Activated CD8-positive, alpha-beta memory T cell treated with anti-CD3 and anti-CD28 coated beads for 48 hours (primary cell): ENCODE data around the gene GNAI2.

Source experiments
- DNase-seq, 3 experiments: peaks; one replicate each; pipeline ENCODE4 v3.0.0-alpha.2; 2020; ENCODE audit warnings: low read depth in 2 of 3, low spot score in 2 of 3

The GNAI2 gene

DNA sequence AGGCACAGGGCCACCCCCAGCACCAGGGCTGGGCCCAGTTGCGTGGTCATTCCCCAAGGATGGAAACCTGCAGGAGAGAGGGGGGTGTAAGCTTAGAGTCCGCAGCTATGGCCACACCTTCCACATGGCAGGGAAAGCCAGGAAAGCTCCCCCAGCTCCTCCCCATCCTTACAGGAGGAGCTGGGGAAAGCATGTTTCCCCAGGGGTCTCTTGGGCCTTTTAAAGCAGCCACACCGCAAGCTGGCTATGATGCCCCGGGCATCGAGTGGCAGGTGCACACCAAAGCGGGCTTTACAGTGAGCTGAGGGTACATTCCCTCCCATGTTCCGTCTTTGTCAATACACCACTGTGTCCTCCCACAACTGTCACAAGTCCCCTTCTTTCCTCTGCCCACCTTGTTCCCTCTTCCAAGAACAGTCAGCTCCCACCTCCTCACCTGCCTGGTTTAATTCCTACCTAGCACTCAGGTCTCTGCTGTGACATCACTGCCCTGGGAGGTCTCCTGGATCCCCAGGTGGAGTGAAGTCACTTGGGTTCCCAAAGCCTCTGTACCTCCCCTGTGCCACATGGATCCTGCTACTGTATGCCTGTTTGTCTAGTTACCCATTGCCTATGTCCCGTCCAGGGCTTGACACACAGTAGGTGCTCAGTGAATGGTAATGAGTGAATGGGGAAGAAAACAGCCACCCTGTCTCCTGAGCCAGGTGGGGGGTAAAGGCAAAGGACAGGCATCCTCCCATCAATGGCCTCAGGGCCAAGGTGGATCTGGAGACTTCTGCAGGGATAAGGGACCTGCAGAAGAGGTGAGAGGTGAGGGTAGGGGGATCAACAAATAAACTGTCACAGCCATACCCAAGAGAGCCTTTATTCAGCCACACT lies 59.8 kb downstream of the GNAI2 start:
- DNase-seq: no peak

DNA sequence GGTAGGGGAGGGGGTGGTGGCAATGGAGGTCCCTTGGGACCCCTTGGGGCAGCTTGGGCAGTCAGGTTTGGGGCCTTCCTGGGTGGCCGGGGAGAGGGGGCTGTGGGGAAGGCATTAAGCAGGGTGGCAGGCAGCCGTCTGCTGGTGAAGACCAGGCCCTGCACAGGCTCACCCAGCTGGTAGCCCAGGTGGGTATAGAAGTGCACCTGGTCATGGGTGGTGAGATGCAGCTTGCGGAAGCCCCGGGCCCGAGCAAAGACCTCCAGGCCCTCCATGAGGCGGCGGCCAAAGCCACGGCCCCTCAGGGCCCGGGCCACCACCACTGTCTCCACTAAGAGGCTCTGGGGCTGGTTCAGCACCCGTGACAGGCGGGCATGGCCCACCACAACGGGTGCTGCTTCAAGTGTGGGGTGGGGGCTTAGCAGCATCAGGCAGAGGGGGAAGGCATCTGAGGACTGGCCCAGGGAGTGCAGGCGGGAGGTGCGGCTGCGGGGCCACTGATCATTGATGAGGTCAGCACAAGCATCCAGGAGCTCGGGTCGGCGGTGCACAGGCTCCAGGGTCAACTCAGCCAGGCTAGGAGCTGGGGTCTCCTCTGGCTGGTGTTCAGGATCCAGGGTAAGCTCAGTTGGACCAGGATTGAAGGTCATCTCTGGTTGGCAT lies 60.8 kb downstream of the GNAI2 start:
- no peak for DNase-seq

DNA sequence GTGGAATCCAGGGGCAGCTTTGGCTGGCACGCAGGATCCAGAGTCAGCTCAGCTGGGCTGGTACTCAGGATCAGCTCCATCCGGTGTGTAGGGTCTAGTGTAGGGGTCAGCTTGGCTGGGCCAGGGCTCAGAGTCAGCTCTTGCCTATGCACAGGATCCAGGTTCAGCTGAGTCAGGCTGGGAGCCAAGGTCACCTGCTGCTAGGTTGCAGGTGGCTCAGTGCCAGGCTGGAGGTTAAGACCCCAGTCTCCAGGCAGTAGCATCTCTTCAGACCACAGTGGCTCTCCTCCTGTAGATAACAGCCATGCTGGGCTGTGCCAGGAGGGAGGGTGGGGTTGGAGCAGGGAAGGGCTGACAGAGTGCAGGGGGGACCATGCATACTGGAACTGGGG lies 61.4 kb downstream of the GNAI2 start:
- DNase-seq: no peak

DNA sequence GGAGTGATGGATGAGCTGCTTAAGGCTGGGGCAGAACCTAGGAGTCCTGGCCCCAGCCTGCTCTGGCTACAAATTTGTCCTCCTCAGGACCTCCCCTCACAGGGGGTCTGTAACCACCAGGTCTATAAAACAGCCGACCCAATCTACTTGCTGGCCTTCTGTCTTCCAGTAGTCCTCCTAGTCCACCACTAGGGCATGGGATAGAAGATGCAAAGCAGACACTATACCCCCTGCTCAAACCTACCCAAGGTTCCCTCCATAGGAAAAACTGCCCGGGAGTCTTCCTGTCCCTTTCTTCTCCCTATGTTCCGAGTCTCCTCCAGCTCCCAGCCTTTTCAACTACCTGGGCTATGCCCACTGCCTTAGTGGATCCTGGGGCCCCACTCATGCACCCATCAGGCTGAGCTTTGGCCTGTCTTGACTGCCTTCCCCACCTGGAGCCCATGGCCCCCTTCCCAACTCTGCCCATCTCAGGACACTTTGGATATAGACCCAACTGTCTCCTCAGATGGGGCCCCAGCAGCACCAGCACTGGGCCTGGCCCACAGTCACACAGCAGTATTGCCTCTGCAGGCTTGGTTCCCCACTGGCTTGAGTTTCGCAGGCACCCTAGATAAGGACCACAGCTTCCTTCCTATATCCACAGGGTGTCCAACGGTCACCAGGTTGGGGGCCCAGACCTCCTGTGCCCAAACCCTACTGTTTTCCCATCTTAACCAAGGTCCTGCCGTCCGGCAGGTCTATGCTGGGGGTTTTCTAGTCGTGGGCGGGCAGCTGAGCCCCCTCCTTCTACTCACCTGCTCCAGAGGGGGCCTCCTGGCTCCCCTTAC lies 62.1 kb downstream of the GNAI2 start:
- DNase-seq: no peak

DNA sequence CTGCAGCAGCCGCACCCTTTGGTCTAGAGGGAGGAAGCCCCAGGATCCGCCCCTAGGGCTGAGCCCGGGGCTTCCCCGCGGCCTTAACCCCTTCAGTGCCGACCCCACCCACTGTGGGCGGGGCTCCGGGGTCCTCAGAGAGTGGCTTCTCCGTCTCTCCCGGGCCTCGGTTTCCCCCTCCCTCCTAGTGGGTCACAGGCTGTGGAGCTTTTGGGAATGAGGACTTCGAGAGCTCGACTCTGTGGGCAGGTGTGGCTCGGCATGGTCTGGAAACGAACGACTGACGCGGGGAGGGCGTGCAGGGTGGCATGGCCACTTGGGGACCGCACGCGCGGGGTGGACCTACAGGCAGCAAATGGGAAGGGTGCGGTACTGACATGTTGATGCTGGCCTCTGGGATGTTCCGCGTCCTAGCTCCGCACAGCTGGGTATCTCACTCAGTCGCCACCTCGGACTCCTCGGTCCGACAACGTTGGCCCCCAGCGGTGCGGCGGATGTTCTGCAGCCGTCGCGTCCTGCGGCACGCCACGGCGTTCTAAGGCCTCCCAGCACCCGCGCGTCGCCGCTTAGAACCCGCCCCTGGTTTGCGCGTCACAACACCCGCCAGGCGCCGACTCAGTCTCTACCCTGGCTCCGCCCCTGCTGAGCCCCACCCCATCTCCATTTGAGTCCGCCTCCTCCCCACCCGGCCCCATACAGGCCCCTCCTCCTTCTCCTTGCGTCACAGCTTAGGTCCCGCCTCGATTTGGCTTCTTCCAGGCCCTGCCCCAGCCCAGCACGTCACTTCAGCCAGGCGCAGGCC lies 63.0 kb downstream of the GNAI2 start, which contains the start of the genes HYAL3 and NAA80:
Gene HYAL3, minus strand, starts transcription at position 570 of the 802 bp plus-strand sequence. CDS start 3,803 bp downstream, outside the sequence.
Gene NAA80, minus strand, starts transcription at position 570 of the 802 bp plus-strand sequence. CDS start 1,942 bp downstream, outside the sequence.
- DNase-seq: peak; percentile 96 to 98 (median 96)

DNA sequence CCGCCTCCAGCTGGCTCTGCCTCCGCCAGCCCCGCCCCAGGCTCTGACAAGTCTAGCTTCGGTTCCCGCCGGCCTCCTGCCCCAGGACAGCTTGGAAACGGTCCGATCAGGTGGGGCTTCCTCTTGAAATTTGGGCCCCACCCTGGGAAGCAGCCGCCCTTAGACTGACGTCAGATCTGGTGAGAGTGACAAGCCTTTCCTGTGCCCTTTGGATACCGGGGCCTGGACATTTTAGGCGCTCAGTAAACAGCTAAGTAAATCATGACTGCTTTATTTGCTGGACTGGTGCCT lies 63.6 kb downstream of the GNAI2 start:
- no peak for DNase-seq

DNA sequence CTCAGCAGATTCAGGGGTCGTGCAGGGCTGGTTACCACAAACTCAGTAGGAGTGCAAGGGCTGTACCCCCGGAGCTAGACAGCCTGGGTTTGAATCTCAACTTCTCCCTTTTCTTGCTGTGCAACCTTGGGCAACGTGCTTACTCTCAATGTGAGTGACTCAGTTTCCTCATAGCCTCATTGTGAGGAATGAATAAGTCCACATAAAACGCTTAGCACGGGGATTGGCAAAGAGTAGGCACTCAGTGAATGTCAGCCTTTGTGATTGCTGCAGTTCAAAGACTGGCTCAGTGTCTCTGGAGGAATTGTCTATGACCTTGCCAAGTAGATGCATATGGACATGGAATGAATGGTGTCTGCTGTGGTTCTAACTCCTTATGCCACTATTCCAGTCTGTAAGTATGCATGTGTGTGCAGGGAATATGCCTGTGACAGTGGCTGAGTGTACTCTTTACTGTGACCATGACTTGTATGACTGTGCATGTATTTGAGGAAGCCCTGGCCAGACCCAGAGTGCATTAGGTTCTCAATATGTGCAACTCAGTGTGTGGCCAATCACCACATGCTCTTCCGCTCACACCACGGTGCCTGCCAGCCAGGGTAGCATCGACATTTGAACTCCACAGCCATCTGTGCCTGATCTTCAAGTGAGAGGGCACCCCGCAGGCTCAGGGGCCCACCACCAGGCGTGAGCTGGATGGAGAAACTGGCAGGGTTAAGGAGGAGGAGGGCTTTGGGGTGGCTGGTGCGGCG lies 64.1 kb downstream of the GNAI2 start:
- no peak for DNase-seq

DNA sequence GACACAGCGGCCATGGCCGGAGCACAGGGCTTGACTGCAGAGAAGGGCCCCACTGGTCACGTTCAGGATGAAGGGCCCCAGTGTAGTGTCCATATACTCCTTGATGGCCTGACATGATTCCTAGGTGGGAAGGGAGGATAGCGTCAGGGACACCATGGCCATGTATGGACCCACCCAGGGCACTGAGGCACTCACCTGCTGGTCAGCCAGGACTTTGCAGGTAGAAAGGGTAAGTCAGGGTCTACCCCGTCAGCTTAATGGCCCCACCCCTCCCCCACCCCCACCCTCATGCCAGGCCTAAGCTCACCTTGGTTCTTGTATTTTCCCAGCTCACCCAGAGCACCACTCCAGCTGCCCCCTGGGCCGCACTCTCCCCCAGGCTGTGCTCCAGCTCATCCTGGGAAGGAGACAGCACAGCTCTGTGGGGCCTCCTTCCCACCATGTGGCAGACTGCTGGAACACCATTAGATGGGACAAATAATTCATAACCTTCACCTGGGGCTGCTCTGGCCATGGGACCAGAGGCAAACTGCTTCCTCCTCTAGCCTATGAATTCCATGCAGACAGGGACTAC lies 64.8 kb downstream of the GNAI2 start:
- DNase-seq: no peak

DNA sequence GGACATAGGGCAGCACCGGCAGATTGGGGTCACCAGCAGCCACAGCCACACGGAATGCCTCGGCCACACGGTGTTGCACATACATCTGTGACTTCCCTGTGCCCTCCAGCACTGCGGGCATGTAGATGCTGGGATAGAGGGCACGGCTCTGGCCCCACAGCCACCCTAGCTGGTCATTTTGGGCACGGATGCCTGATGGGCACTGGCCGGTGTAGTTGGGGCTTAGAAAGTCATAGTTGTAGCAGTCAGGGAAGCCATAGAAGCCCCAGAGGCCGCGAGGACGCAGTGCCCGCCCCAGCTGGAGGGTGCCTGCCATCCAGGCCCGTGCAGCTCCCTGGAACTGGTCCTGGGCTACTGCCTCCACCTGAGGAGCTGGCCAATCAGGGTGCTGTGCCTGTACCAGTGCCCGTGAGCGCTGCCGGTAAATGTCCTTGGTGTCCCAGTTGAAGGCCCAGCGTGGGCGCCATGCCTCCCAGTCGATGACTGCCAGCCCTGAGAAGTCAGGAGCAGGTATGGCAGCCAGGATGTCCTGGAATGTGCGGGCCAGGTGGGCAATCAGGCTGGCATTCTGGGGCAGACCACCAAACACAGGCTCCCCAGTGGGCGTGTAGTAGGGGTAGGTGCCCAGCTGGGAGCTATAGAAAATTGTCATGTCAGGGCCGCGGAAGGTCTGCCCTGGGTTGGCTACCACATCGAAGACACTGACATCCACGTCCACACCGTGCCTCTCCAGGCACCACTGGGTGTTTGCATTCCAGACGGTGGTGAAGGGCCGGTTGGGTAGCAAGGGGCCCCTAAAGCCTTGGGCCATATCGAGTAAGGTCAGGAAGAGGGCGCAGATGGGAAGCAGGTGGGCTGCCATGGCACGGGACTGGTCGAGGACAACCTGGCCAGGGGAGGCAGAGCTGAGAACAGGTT lies 66.3 kb downstream of the GNAI2 start:
- DNase-seq: no peak

DNA sequence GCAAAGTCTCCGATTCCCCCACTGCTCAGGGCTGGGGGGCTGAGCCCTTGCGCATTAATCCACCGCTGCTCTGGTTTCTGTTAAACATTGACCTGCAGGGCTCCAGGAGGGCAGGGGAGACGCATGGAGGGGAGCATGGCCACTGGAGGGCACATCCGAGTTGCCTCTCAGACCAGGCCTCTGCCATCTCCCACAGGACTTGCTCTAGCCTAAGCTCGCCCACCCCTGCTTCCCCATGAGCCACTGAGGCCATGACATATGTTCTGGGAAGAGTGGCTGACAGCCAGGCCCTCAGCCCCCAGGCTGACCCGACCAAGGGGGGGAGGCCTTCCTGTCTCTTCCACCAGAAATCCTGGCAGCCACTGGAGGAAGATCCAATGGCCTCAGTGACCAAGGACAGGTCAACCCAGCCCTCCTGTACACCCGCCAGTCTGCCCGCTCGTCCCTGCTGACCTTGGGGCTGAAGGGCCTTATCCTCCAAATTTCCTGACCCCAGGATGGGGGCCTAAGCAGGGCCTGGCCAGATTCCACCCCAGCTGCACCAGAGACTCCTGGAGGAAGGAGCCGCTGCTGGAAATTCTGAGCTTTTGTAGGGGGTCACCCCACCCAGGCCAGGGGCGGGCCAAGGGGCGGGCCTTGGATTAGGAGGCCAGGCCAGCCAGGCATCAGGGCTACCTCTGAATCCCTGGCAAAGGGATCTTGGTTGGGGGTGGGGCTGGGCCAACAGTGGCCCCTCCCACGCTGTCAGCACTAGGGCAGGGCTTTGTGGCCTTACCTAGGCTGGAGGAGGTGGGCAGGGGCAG lies 67.2 kb downstream of the GNAI2 start, which contains the start of gene HYAL1:
Gene HYAL1, minus strand, starts transcription at position 562 of the 803 bp plus-strand sequence. CDS start 618 bp downstream, outside the sequence.
- no peak for DNase-seq

DNA sequence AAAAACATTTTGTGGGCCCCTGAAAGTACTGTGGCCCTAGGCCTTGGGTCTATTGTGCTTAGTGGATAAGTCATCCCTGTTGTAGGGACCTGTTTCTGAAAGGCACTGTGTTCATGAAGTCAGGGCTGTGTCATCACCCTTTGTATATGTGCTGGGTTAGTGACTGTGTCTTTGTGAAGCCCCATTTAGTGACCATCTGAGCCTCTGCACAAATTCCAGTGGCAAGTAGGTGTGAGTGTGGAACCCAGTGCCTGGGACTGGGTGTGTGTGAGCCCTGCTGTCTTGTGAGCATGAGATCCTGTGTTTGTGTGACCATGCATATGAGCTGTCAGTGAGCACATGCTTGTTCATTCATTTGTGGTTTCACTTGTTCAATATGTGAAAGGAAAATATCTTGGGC lies 68.6 kb downstream of the GNAI2 start:
- no peak for DNase-seq
